K562 (cell line): Measurements from ENCODE around the gene ZP1. TPM values are rescaled to one million over a fixed set of nuclear protein-coding genes. Genes with fewer than 3 reads are reported as not detected.

Experiments used
- CLOCK ChIP-seq: fragments of 250-450 bp; sonication (Bioruptor Pico); IDR thresholded peaks from 2 replicates; pipeline ENCODE4 v1.4.0; 2020; ENCODE audit warnings: mild to moderate bottlenecking, moderate library complexity, borderline replicate concordance
- MCM5 ChIP-seq: fragments of 450-650 bp; IDR thresholded peaks from 2 replicates; pipeline ENCODE4 v1.6.1; 2016; ENCODE audit warnings: low read depth
- SRSF1 ChIP-seq: fragments of 200-400 bp; formaldehyde crosslinking; IDR thresholded peaks from 2 replicates; pipeline ENCODE4 v1.6.1; 2017; ENCODE audit warnings: mild to moderate bottlenecking, low read depth, low read length, moderate library complexity
- polyA plus RNA-seq, 8 experiments: library from polyadenylated mRNA; depleted of rRNA in 4 of 8; stranded (reverse) in 5 of 8; unstranded in 3 of 8; fragments of >200 nt; fragmentation: Nextera tagmentation in 2 of 8; fragmentation: Illumina TruSeq in 1 of 8; extraction: Ambion mirVana in 2 of 8; extraction: Trizol in 1 of 8; gene quantifications; 2 replicates each; pipeline versions ENCODE4 v1.2.1 to v1.2.3, GENCODE V29; 2011 to 2014; ENCODE audit warnings: inconsistent platforms in 1 of 8, missing spikeins in 1 of 8
- total RNA-seq, 7 experiments: library from RNA; depleted of rRNA in 6 of 7; stranded (reverse); fragments of >200 nt in 6 of 7; fragmentation: Illumina TruSeq in 2 of 7; extraction: Trizol in 2 of 7; gene quantifications; 2 replicates each; pipeline versions ENCODE4 v1.2.1 to v1.2.3, GENCODE V29; 2011 to 2021; ENCODE audit warnings: low replicate concordance in 1 of 7
- TF ChIP-seq, protein P1 (sequence below), 3 experiments: fragments of 200-800 bp in 1 of 3; sonication (Bioruptor generic) in 1 of 3; sonication (generic) in 1 of 3; formaldehyde crosslinking in 1 of 3; IDR thresholded peaks; 2 replicates each; pipeline versions ENCODE4 v1.6.1 to v1.8.0; 2016 to 2022; ENCODE audit warnings: mild to moderate bottlenecking in 2 of 3, missing compliant biosample characterization in 2 of 3, missing genetic modification characterization in 2 of 3, missing genetic modification reagents in 1 of 3

The ZP1 gene
- total and polyA plus RNA-seq, 9 of the 15 experiments (the other 6 are each of a cell fraction or from before 2014, with no cell fraction given) = 0.11 to 0.15 TPM; not detected in 7

GRCh38 chr11:60874421-60875365 is 7.4 kb downstream of the ZP1 start (continued):
- TF ChIP-seq MCM5 (no peak), SRSF1 (no peak), CLOCK (CRISPR knock-in tag) (no peak)
- TF ChIP-seq, protein P1, sequence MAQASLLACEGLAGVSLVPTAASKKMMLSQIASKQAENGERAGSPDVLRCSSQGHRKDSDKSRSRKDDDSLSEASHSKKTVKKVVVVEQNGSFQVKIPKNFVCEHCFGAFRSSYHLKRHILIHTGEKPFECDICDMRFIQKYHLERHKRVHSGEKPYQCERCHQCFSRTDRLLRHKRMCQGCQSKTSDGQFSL (CRISPR knock-in tag; IDR thresholded peaks at IDR 0.05) = no peak
- TF ChIP-seq, protein P1 (tag; IDR thresholded peaks at IDR 0.05) = no peak
